Measurements from ENCODE around the gene HPCAL1.

HPCAL1 gene

DNA sequence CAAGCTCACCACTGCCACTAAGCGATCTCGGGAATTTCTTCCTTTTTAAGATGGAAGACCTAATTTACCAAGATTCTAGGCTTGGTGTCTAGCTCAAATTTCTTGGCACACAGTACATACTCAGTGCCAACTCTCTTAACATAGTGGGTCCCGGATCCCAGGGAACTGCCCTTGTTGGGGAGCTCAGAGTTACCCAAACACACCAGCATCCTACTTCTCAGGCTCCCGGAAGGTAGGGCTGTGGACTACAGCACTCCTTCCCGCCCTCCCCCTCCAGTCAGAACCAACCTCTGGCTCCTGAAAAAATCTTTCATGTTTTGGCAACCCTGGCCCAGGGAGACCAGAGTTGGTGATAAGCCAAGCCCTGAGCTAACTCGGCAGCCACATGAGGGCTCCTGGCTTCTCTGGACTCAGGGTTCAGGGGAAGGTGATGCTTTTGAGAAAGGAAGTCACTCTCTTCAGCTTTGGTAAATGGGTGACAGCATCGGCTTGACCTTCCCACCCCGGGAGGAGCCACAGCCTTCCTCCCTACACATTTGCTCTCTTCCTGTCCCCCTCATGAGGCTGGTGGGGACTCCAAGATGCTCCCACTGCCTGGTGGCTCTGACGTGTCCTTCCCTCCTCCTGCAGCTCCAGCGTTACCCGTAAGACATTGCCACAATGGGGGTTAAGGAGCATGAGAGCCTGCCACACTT, 136.6 kb downstream of the HPCAL1 start:
- TF ChIP-seq EZH2phosphoT487 (IDR thresholded peaks at IDR 0.05; ENCODE audit: borderline replicate concordance, low read length), result no peak
- TF ChIP-seq, protein P1, sequence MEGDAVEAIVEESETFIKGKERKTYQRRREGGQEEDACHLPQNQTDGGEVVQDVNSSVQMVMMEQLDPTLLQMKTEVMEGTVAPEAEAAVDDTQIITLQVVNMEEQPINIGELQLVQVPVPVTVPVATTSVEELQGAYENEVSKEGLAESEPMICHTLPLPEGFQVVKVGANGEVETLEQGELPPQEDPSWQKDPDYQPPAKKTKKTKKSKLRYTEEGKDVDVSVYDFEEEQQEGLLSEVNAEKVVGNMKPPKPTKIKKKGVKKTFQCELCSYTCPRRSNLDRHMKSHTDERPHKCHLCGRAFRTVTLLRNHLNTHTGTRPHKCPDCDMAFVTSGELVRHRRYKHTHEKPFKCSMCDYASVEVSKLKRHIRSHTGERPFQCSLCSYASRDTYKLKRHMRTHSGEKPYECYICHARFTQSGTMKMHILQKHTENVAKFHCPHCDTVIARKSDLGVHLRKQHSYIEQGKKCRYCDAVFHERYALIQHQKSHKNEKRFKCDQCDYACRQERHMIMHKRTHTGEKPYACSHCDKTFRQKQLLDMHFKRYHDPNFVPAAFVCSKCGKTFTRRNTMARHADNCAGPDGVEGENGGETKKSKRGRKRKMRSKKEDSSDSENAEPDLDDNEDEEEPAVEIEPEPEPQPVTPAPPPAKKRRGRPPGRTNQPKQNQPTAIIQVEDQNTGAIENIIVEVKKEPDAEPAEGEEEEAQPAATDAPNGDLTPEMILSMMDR (IDR thresholded peaks at IDR 0.05; ENCODE audit: low read depth, low read length, poor library complexity, severe bottlenecking), result no peak
- H4K20me1 ChIP-seq (ENCODE audit: control insufficient read depth, insufficient read depth, low read depth, low read length), result peaks cover 25% of the 10 kb centered on the region
- no peaks in the 10 kb centered on the region for H3K9me2 ChIP-seq (replicated peaks; ENCODE audit: control insufficient read depth, low read length)
- H3K4me3 ChIP-seq (ENCODE audit: low read length), result no peak overlapping the region
- no peaks in the 10 kb centered on the region for H3K27me3 ChIP-seq (ENCODE audit: control insufficient read depth, low read length)
- H3K4me2 ChIP-seq (ENCODE audit: low read length), result no peak overlapping the region
- H3K4me1 ChIP-seq (ENCODE audit: control insufficient read depth, low read length), result peaks cover 7% of the 10 kb centered on the region
- peaks cover 13% of the 10 kb centered on the region for H3K79me2 ChIP-seq (ENCODE audit: control insufficient read depth, low read length)
- no peaks in the 10 kb centered on the region for H3K9me3 ChIP-seq (ENCODE audit: control insufficient read depth, insufficient read depth, low read length)
- no peak overlapping the region for H3K27ac ChIP-seq (ENCODE audit: low read depth, low read length)
- H3F3A ChIP-seq (ENCODE audit: control insufficient read depth, insufficient read depth), result peaks cover 67% of the 10 kb centered on the region
- H3K36me3 ChIP-seq (ENCODE audit: control insufficient read depth, low read length), result peaks cover 61% of the 10 kb centered on the region

DNA sequence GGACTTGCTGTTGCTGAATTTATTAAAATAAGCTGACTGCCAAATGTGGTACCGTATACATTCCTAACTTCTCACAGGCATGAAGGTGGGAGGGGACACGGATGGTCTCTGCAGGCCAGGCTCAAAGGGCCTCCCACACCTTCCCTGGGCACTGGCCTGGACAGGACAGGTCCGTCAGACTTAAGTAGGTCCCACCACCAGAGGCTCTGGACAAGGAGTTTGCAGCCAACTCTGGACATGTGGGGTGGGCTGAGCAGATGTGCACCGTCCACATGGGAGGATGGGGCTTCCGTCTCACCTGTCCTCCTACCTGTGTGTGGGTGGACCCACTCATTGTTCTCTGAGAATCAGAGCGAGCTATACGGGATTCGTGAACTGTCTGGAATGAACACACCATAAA, 137.3 kb downstream of the HPCAL1 start:
- Histone ChIP-seq H4K20me1 (ENCODE audit: control insufficient read depth, insufficient read depth, low read depth, low read length) (peaks cover 32% of the 10 kb centered on the region), H3K79me2 (ENCODE audit: control insufficient read depth, low read length) (peaks cover 19% of the 10 kb centered on the region), H3F3A (ENCODE audit: control insufficient read depth, insufficient read depth) (peaks cover 73% of the 10 kb centered on the region), H3K36me3 (ENCODE audit: control insufficient read depth, low read length) (peaks cover 67% of the 10 kb centered on the region), H3K27ac (ENCODE audit: low read depth, low read length) (no peak overlapping the region), H3K9me2 (replicated peaks; ENCODE audit: control insufficient read depth, low read length) (no peaks in the 10 kb centered on the region), H3K9me3 (ENCODE audit: control insufficient read depth, insufficient read depth, low read length) (no peaks in the 10 kb centered on the region), H3K4me3 (ENCODE audit: low read length) (no peak overlapping the region), H3K4me1 (ENCODE audit: control insufficient read depth, low read length) (peaks cover 10% of the 10 kb centered on the region), H3K27me3 (ENCODE audit: control insufficient read depth, low read length) (no peaks in the 10 kb centered on the region), H3K4me2 (ENCODE audit: low read length) (no peak overlapping the region)
- TF ChIP-seq, protein P1 (IDR thresholded peaks at IDR 0.05; ENCODE audit: low read depth, low read length, poor library complexity, severe bottlenecking), result no peak
- TF ChIP-seq EZH2phosphoT487 (IDR thresholded peaks at IDR 0.05; ENCODE audit: borderline replicate concordance, low read length), result no peak

DNA sequence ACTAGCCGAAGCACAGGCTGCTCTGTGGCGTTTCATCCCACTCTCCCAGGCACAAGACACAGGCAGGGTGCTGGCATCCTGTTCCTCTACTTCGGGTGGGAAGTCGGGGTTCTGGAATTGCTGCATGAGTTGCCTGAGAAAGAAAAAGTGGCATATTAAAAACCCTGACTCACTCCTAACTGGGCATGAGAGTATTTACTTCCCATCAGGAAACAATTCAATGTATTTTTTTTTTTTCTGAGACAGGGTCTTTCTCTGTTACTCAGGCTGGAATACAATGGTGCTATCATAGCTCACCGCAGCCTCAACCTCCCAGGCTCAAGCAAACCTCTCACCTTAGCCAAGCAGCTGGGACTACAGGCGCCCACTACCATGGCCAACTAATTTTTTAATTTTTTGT, 138.0 kb downstream of the HPCAL1 start:
- TF ChIP-seq, protein P1 (IDR thresholded peaks at IDR 0.05; ENCODE audit: low read depth, low read length, poor library complexity, severe bottlenecking), result no peak
- no peak for TF ChIP-seq EZH2phosphoT487 (IDR thresholded peaks at IDR 0.05; ENCODE audit: borderline replicate concordance, low read length)
- Histone ChIP-seq H4K20me1 (ENCODE audit: control insufficient read depth, insufficient read depth, low read depth, low read length) (peaks cover 35% of the 10 kb centered on the region), H3K4me1 (ENCODE audit: control insufficient read depth, low read length) (peaks cover 15% of the 10 kb centered on the region), H3K9me3 (ENCODE audit: control insufficient read depth, insufficient read depth, low read length) (no peaks in the 10 kb centered on the region), H3K36me3 (ENCODE audit: control insufficient read depth, low read length) (peaks cover 73% of the 10 kb centered on the region), H3K4me2 (ENCODE audit: low read length) (no peak overlapping the region), H3K79me2 (ENCODE audit: control insufficient read depth, low read length) (peaks cover 27% of the 10 kb centered on the region), H3K27me3 (ENCODE audit: control insufficient read depth, low read length) (no peaks in the 10 kb centered on the region), H3F3A (ENCODE audit: control insufficient read depth, insufficient read depth) (peaks cover 77% of the 10 kb centered on the region), H3K9me2 (replicated peaks; ENCODE audit: control insufficient read depth, low read length) (no peaks in the 10 kb centered on the region), H3K4me3 (ENCODE audit: low read length) (no peak overlapping the region), H3K27ac (ENCODE audit: low read depth, low read length) (no peak overlapping the region)
